Brain microvascular endothelial cell (primary cell): Measurements from ENCODE around the gene DUSP2.

ENCODE experiments used
- DNase-seq: peaks from one replicate; pipeline ENCODE4 v3.0.0-alpha.2; 2020
- H3K27ac ChIP-seq: fragments of 250-450 bp; sonication (Bioruptor Pico); 2 replicates; pipeline ENCODE4 v1.5.1; 2020; ENCODE audit warnings: mild to moderate bottlenecking, moderate library complexity
- H3K27me3 ChIP-seq: fragments of 250-450 bp; sonication (Bioruptor Pico); replicated peaks from 2 replicates; pipeline ENCODE4 v1.5.1; 2020; ENCODE audit warnings: mild to moderate bottlenecking
- H3K36me3 ChIP-seq: fragments of 250-450 bp; sonication (Bioruptor Pico); replicated peaks from 2 replicates; pipeline ENCODE4 v1.5.1; 2020; ENCODE audit warnings: mild to moderate bottlenecking
- H3K4me3 ChIP-seq: 2 replicates; pipeline ENCODE4 v1.5.1; 2011; ENCODE audit warnings: low read depth, mild to moderate bottlenecking, control low read depth, low read length, moderate library complexity
- in situ Hi-C: cut with HindIII; loops from 2 replicates; pipeline ENCODE4 v1.10.0; 2017; ENCODE audit warnings: low sequenced_read_pairs, low pct_ligation_motif_present
- TF ChIP-seq, protein P1 (sequence below): IDR thresholded peaks from 2 replicates; pipeline ENCODE4 v1.5.1; 2011; ENCODE audit warnings: low read depth, mild to moderate bottlenecking, moderate library complexity, low read length, control low read depth, inconsistent platforms; ENCODE audit errors: missing control alignments

The DUSP2 gene

GRCh38 chr2:96184989-96185388, 39.7 kb upstream of the DUSP2 start:
- DNase-seq, result no peak
- TF ChIP-seq, protein P1, sequence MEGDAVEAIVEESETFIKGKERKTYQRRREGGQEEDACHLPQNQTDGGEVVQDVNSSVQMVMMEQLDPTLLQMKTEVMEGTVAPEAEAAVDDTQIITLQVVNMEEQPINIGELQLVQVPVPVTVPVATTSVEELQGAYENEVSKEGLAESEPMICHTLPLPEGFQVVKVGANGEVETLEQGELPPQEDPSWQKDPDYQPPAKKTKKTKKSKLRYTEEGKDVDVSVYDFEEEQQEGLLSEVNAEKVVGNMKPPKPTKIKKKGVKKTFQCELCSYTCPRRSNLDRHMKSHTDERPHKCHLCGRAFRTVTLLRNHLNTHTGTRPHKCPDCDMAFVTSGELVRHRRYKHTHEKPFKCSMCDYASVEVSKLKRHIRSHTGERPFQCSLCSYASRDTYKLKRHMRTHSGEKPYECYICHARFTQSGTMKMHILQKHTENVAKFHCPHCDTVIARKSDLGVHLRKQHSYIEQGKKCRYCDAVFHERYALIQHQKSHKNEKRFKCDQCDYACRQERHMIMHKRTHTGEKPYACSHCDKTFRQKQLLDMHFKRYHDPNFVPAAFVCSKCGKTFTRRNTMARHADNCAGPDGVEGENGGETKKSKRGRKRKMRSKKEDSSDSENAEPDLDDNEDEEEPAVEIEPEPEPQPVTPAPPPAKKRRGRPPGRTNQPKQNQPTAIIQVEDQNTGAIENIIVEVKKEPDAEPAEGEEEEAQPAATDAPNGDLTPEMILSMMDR, result no peak
- Histone ChIP-seq H3K36me3 (peaks cover 49% of the 10 kb centered on the region), H3K4me3 (no peak overlapping the region), H3K27ac (no peak overlapping the region), H3K27me3 (no peaks in the 10 kb centered on the region)
- in situ Hi-C loops, result no loop called here

DNA sequence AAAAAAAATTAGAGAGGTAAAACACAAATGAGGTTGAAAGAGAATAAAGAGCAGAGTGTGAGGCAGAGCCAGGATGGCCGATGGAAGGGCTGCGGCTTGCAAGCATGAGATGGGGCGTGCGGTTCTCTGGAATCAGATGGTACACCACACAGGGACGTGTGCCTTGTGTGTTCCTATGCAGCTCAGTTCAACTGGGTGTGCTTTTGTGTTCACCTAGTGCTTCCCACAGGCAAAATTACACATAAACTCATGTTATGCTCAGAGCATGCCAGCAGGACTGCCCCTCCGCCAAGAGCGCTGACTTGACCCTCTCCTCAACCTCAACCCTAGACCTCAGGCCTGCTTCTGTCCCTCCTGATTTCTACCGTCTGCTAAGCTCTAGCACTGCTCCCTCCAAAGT, 38.9 kb upstream of the DUSP2 start:
- no peaks in the 10 kb centered on the region for H3K27me3 ChIP-seq
- no peak overlapping the region for H3K4me3 ChIP-seq
- H3K27ac ChIP-seq, result no peak overlapping the region
- TF ChIP-seq, protein P1, result no peak
- H3K36me3 ChIP-seq, result peaks cover 42% of the 10 kb centered on the region
- in situ Hi-C loops, result no loop called here
- no peak for DNase-seq

DNA sequence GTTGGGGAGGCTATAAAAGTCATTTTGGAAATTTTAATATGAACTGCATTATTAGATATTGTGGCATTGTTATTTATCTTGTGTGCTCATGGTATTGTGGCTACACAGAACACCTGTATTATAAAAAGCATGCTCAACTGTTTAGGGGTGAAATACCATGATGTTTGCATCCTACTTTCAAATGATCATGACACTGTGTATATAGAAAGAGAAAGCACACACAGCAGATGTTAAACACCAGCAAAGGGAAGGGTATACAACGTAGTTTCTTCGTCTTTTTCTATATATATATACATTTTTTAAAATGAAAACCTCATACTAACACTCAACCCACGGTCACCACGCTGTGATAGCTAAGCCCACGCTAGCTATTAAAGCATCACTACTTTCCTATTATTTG, 36.3 kb upstream of the DUSP2 start:
- peaks cover 26% of the 10 kb centered on the region for H3K36me3 ChIP-seq
- TF ChIP-seq, protein P1, result no peak
- DNase-seq, result no peak
- in situ Hi-C loops, result no loop called here
- H3K27ac ChIP-seq, result no peak overlapping the region
- no peak overlapping the region for H3K4me3 ChIP-seq
- H3K27me3 ChIP-seq, result no peaks in the 10 kb centered on the region

- H3K36me3 ChIP-seq, result peaks cover 16% of the 10 kb centered on the region
- DNase-seq, result no peak
- H3K4me3 ChIP-seq, result no peak overlapping the region
- TF ChIP-seq, protein P1, result no peak
- in situ Hi-C loops, result no loop called here
- H3K27ac ChIP-seq, result no peak overlapping the region
- no peaks in the 10 kb centered on the region for H3K27me3 ChIP-seq
Measured at GRCh38 chr2:96180521-96180920, 35.3 kb upstream of the DUSP2 start.

DNA sequence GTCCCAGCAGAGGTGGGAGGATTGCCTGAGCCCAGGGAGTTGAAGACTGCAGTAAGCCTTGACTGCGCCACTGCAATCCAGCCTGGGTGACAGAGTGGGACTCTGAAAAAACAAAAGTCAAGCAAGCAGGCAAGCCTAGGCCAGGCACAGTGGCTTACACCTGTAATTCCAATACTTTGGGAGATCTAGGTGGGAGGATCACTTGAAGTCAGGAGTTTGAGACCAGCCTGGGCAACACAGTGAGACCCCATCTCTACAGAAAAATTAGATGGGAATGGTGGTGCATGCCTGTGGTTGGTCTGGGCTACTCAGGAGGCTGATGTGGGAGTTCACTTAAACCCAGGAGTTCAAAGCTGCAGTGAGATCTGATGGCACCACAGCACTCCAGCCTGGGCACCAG, 34.8 kb upstream of the DUSP2 start:
- no peak for DNase-seq
- Histone ChIP-seq H3K27ac (no peak overlapping the region), H3K36me3 (peaks cover 10% of the 10 kb centered on the region), H3K27me3 (no peaks in the 10 kb centered on the region), H3K4me3 (no peak overlapping the region)
- in situ Hi-C loops, result no loop called here
- TF ChIP-seq, protein P1, result no peak

DNA sequence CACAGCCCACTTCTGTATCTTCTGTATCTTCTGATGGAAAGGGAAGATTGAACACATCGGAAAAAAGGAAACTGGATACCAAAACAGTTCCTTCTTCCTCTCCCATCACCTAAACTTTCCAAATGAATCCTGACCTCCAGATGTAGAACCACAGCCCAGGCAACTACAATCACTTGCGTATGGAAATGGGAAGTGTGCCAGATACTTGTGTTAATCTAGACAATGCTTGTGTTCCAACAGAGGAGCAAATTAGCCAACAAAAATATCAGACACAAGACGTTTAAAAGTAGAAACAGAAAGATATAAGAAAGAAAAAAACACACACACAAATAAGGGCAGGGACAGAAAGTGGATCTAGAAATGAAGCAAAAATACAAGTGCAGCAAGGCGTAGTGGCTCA, 31.4 kb upstream of the DUSP2 start:
- no peak overlapping the region for H3K27ac ChIP-seq
- H3K27me3 ChIP-seq, result no peaks in the 10 kb centered on the region
- H3K36me3 ChIP-seq, result no peaks in the 10 kb centered on the region
- in situ Hi-C loops, result no loop called here
- H3K4me3 ChIP-seq, result no peak overlapping the region
- TF ChIP-seq, protein P1, result no peak
- DNase-seq, result no peak
